GM13976 (cell line): Measurements from ENCODE around the gene MGAT5.

Experiments
- DNase-seq: peaks from one replicate; pipeline ENCODE4 v3.0.0; 2012; ENCODE audit warnings: low spot score
- in situ Hi-C: fragments of 300-500 bp; cut with MboI; formaldehyde crosslinking; loops from one replicate; pipeline ENCODE4 v1.12.0; 2022; ENCODE audit warnings: low sequenced_read_pairs, mixed read lengths, inconsistent platforms; ENCODE audit not compliant: unreplicated experiment
- TF ChIP-seq, protein P1 (sequence below): IDR thresholded peaks from 2 replicates; pipeline ENCODE4 v1.5.1; 2012; ENCODE audit warnings: borderline replicate concordance, mild to moderate bottlenecking; ENCODE audit not compliant: insufficient read depth; ENCODE audit errors: extremely low read depth, missing control alignments, control extremely low read depth

The MGAT5 gene

DNA sequence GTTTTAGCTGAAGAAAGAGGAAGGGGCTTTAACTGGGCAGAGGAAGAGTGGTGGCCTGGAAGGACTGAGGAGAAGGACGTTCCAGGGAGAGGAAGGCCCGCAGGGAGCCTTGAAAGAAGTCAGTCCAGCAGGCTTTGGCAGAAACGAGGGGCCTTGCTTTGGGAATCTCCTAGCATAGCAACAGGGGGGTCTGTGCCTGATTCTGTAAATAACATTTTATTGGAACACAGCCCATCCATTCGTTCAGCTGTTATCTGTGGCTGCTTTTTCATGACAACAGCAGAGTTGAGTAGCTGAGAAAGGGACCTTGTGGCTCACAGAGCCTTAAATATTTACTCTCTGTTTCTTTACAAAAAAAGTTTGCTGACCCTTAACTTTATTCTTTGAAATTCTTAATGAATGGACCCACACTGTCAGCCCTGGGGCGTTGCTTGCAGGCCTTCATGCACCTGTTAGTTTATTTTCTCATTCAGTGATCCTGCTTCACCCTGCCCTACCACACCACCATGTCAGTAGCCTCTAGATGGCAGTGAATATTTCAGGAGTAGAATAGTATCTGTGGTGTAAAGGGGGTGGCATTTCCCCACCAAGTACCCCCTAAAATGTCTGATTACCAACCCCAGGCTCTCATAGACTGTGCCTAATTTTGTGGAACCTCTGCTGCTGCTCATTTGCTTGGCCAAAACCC, 61.0 kb downstream of the MGAT5 start:
- no peak for DNase-seq
- in situ Hi-C loops = no loop called here
- TF ChIP-seq, protein P1, sequence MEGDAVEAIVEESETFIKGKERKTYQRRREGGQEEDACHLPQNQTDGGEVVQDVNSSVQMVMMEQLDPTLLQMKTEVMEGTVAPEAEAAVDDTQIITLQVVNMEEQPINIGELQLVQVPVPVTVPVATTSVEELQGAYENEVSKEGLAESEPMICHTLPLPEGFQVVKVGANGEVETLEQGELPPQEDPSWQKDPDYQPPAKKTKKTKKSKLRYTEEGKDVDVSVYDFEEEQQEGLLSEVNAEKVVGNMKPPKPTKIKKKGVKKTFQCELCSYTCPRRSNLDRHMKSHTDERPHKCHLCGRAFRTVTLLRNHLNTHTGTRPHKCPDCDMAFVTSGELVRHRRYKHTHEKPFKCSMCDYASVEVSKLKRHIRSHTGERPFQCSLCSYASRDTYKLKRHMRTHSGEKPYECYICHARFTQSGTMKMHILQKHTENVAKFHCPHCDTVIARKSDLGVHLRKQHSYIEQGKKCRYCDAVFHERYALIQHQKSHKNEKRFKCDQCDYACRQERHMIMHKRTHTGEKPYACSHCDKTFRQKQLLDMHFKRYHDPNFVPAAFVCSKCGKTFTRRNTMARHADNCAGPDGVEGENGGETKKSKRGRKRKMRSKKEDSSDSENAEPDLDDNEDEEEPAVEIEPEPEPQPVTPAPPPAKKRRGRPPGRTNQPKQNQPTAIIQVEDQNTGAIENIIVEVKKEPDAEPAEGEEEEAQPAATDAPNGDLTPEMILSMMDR = no peak

DNA sequence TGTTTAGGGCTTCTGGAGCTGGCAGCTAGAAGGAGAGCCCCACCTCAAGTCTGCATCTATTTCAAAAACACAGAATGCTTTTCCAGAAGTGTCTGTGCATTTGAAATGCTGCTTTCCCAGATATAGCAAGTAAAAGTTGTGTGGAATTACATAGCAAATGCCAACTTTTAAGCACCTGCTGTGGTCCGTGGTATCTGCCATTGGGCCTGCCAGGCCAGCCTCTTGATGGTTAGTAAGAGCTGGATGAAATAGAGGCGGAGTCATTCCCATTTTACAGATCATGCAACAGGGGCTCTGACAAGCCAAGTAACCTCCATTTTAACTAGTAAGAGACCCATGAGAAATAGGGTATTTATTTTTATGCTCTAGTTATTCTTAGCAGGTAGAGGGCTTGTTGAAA, 61.6 kb downstream of the MGAT5 start:
- no peak for DNase-seq
- TF ChIP-seq, protein P1 = no peak
- in situ Hi-C loops = no loop called here

DNA sequence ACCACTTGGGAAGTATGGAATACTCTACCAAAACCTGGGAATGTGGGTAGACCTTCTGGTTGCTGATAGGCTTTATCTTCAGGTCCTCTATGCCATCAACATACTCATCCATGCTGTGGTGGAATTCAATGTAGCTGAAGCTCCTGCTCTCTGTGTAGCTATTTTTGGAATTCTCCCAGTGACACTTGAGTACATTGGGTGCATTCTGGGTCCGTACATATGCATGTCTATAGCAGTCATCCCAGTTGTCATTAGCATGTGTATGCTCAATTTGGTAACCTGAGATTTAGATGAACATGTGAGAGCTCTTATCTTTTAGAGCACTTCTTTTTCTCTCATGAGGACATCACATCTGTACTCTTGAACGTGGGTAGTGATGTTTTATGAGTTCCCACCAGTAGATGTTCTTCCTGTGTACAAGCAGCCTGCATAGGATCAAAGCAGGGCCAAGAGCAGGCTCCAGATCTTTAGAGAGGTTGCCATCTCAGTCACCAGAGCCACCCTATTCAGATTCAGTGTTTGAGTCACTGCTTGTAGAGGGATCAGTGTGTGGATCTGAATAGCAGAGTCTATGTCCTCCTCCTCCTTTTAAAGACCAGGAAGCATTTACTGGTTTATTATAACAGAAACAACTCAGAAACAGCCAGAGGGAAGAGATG, 65.9 kb downstream of the MGAT5 start:
- in situ Hi-C loops = no loop called here
- no peak for DNase-seq
- TF ChIP-seq, protein P1 = no peak

DNA sequence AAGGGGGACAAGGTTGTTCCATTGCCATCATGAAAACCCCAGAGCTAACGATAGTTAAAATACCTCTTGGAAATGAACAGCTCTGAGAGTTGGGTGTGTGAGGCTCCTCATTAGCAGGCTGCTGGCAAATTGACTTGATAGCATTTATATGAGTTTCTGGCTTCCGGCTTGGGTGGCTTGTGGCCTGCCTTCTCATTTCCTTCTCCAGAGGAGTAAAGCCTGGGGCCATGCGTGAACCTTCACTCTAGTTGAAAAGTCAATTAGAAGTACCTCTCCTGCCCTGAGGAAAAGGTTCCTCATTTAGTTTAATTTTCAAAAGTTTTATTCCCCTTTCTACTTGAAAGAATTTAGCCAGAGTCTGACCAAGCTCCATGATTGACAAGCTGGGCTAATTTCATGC, 67.1 kb downstream of the MGAT5 start:
- DNase-seq = no peak
- in situ Hi-C loops = no loop called here

DNA sequence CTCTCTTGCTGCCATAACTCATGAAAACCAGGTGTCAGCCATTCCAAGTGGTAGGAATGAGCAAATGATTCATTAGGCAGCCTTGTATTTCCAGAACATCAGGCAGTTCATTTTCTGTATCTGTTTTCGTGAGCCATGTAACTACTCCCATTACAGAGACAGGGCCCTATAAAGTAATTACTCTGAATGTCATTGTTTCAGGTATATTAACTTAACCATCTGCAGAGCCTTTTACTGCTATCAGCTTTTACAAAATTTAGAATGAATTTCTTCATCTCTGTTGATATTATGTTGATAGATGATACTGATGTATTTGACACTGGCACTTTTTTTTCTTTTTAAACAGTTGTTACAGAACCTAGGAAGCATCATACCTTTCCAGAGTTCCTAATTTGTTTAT, 69.9 kb downstream of the MGAT5 start:
- no peak for DNase-seq
- TF ChIP-seq, protein P1 = no peak
- in situ Hi-C loops = no loop called here

More for the DNA sequence above, 67.1 kb downstream of the MGAT5 start:
- TF ChIP-seq, protein P1 = no peak

DNA sequence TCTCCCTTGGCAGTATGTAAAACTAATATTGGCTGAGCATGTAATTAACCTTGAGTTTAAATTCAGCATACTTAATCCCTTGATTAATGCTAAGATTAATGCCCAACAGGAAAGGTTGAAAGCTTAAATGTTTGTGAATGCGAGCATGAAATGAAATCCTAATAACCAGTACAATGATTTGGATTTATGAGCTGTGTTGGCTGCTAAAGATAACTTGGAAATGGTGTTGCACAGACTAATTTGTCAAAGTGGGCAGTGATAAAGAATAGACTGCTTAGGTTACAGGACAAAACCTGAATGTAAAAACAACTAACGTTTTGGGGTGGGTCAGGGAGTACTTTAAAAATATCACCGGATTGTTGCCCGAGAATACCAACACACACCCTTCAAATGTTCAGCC, 70.6 kb downstream of the MGAT5 start:
- TF ChIP-seq, protein P1 = no peak
- in situ Hi-C loops = no loop called here

More for the DNA sequence above, 70.6 kb downstream of the MGAT5 start:
- DNase-seq = no peak
